OCI-M2 (cell line): Measurements from ENCODE around the gene PRKAG3.
"Not testable (repeated sequence)": the region's sequence is repeated elsewhere in the genome, so short reads cannot be mapped to it uniquely, and the experiment has no call there.

Experiments
- DNase-seq: peaks from one replicate; lab custom pipeline; 2025; ENCODE audit not compliant: unreplicated experiment; lab: John Stamatoyannopoulos, UW

Gene PRKAG3

DNA sequence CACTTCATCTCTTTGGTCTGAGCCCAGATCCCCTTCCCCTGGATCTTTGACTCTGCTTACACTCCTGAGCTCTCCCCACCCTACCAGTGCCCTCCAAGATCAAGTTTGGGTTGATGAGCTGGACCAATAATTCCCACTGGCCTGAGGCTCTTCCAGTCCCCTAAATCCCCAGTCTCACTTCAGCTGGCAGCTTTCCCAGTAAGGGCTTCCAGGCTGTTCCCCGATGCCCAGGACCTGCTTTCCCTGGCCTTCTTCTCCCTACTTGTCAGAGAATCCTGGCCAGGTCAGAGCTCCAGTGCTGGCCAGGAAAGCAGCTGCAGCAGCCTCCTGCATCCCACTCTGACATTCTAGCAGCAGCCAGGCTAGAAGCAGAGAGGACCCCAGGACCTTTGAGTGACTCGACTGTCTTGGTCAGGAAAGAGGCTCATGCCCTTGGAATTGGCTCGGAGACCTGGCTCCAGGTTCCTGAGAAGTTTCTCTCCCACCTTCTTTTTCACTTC, 31.5 kb upstream of the PRKAG3 start:
- no peak for DNase-seq

- DNase-seq = no peak
These were observed 30.2 kb upstream of the PRKAG3 start for GRCh38 chr2:218861645-218862318.

DNA sequence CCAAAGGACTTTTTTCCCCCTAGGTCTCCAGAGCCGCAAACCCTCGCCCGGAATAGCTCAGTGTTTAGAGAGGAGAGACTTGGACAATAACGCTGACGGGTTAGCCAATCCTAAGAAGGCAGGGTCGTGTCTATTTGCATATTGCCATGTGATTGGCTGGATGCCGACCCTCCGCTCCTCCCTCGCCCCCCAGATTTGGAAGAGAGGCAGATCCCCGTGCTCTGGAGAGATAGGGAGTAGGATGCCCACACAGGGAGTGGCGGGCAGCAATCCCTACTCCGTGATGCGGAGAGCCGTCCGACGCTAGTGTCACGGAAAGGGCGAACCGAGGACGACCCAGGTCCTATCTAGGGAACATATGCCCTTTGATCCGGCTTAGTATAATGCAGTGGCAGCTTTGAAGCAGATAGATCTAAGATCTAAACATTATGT, 29.4 kb upstream of the PRKAG3 start:
- DNase-seq = peak; percentile 30

DNA sequence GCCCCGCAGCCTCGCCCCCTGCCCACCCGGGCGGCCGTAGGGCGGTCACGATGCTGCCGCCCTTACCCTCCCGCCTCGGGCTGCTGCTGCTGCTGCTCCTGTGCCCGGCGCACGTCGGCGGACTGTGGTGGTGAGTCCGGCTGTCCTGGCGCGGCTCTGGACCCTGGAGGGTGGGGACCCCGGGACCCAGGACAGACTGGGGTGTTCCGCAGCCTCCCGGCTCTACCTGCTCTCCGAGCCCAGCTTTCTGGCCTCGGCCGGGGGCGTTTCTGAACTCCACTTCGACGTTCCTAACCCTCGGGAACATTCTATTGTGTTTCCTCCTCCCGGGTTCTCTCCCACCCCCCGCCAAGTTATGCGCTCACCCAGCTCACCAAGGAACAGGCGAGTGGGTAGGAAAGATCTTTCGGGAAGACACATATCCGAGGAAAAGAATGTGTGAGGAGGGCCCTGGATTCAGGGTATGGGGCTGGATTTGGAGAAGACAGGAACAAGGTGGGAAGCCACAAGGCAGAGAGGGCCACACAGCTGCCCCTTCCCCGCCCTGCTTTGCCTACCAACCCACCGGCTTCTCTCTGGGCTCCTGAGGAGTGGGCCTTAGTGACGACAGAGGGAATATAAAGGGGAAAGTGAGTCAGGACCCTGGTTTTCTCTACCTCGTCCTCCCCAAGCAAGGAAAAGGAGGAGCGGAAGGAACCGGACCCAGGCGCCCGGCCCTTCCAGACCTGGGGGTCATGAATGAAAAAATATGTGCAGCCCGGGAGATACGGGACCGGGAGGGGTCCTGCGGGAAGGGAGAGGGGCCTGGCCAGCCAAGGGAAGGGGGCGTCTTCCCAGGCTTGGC, 28.6 kb upstream of the PRKAG3 start:
- DNase-seq = no peak

DNA sequence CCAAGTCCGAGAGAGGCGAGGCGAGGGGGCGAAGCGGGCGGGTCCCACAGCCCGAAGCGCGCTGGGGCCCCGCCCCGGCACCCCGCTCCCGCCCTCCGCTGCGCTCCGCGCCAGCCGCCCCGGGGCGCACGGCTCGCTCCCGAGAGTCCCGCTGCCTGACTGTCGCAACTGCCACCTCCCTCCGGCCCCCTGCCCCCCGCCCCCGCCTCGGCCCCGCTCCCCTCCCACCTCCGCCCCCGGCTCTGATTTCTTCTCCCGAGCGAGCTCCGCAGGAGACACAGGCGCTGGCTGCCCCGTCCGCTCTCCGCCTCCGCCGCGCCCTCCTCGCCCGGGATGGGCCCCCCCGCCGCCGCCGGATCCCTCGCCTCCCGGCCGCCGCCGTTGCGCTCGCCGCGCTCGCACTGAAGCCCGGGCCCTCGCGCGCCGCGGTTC, 28.0 kb upstream of the PRKAG3 start, which contains the start of gene WNT6:
Gene WNT6 (plus strand): TSS at position 250 of the 432 bp plus-strand sequence. CDS start 233 bp downstream, outside the sequence.
- DNase-seq = no peak

DNA sequence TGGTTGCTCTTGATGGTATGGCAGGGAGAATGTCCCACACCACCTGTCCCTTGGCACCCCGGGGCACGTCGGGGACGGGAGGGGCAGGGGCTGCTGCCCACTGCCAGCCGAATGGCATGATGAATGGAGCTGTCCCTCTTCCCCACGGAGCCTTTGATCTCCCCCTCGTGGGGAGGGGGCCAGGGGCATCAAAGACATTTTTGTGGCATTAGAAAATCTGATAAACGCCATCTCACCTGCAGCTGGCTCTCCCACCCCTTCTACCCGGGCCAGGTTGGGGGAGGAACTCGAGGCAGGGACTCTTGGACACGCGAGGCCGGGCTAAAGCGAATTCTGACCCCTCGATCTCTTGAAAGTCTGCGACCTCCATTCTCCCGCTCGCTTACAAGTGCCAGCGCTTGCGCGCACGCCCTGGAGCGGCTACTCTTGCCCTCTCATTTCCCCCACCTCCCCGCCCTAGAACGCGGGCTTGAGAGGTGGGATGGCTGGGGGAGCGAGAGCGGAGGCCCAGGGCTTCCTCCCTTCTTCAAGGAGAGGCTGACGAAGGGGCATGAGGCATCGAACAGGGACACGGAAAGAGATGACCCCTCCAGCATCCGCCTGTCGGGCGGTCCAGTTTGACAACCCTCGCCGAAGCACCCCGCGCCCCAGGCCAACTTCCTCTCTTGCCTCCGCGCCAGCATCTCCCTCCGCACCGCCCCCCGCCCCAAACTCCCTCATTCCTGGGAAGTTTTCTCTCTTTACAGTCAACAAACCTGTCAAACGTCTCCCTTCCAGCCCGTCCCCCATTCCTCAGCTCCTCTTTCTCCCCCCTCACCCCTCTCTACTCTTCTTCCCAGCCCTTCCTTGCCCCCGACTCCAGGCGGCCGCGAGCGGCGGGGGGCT, 27.3 kb upstream of the PRKAG3 start:
- no peak for DNase-seq

DNA sequence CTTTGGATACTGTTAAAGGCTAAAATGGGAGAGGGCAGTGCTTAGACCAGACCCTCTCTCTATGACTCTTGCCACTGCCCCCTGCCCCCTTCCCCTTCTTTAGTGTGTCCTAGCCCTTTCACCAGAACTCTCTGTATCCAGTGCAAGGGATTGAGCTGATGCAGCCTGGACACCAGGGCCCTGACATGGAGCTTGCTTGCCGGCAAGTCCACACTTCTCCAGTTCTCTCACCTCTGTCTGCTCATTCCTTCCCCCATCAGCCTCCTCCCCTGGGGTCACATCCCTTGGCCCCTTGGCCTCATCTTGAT, 26.5 kb upstream of the PRKAG3 start:
- DNase-seq = no peak

DNA sequence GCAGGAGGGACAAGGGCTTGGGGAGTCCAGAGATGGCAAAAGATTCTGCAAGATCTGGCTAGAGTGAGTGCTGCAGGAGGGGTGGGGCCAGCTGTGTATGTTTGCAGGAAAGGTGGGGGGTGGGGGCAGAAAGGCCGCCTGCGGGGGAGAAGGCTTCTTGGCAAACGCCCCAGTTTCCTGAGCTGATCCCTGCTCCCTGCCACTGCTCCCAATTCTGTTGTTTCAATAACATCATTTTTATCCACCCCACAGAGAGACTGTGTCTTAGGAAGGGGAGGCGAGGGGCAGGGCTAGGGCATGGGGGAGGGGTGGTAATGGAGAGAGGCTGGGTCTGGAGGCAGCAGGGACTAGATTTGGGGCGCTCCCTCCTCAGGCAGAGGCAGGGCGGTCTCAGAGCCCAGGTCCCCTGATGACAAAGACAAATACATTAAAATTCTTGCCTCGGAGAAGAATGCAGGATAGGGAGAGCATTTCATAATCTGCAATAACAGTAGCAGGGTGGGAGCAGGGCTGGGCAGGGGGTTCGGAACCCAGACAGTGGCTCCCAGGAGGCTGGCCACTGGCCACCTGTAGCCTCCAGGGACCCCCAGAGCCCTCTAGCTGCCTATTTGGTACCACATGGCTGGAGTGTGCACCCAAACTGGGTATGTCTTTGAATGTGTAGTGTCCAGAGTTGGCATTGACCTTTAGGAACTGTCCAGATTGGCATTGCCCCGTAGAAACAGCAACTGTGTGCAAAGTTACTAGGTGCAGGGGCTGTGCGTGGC, 26.0 kb upstream of the PRKAG3 start:
- no peak for DNase-seq

- no peak for DNase-seq
These were observed 25.3 kb upstream of the PRKAG3 start for GRCh38 chr2:218856896-218857243.

DNA sequence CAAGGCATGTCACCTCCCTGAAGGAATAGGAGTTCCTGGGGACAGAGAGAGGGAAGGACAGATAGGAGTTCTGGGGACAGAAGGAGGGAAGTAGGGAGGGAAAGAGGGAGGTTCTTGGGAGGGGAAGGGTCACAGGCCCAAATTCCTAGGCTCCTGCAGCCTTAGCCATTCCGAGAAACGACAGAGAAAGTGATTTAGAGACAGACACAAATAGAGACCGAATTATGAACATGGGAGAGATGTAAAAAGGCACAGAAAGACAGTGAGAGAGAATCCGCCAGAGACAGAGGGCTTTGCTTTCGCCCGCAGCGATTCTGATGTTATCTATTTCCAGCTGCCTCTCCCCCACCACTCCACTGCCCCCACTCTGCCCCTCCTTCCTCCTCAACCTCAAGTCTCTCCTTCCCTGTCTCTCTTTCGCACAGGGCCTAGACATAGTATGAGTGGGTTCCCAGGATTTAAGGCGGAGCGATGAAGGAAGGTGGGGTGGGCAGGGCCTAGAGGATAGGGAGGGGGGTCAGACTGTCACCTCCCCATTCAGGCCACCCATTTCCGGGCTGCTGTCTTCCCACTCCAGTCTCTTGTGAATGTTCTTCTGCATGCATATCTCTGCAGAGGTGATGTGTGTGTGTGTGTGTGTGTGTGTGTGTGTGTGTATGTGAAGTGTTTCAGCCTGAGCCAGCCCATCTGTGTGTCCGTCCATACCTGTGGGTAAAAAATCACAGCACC, 24.7 kb upstream of the PRKAG3 start:
- DNase-seq = no peak

- DNase-seq = no peak
These were observed 23.9 kb upstream of the PRKAG3 start for GRCh38 chr2:218855305-218856166.

- DNase-seq = no peak
These were observed 23.3 kb upstream of the PRKAG3 start for GRCh38 chr2:218854860-218855259.

DNA sequence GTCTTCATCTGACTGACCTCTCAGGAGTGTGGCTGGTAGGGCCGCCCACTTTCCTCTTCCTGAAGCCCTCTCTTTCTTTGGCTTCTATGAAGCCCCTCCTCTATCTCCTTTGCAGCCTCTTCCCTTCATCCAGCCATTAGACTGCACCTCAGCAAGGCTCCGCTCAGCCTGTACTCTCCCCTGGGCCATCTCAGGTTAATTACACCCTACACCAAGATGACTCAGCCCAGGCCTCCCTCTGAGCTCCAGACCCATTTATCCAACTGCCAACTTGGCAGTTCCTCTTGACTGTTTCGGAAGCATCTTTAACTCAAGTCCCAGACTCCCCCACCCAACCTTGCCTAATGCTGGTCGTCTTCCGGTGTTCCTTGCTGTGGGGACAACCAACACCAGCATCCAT, 22.2 kb upstream of the PRKAG3 start:
- no peak for DNase-seq

- DNase-seq = peak; percentile 11
These were observed 21.5 kb upstream of the PRKAG3 start for GRCh38 chr2:218852911-218853667.

DNA sequence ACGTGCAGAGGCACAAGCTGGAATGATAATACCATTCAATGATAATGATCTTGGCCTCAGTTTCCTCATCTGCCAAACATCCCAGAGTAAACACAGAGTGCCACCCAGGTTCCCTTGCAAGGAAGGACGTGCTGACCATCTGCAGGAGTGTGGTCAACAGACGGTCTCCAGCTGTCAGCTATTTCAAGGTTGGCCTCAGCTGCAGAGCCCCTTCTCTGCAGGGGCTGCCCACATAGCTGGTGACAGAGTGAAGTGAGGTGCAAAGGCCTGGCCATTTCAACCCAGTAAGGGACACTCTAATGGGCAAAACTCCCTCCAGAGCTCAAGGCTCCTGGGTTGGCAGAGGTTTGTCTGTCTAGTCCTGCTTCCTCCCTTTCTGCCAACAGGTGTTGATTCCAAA, 19.7 kb upstream of the PRKAG3 start:
- DNase-seq = no peak

- DNase-seq = no peak
These were observed 19.2 kb upstream of the PRKAG3 start for GRCh38 chr2:218850796-218851195.

GRCh38 chr2:218849721-218850120, 18.1 kb upstream of the PRKAG3 start:
- DNase-seq = no peak

DNA sequence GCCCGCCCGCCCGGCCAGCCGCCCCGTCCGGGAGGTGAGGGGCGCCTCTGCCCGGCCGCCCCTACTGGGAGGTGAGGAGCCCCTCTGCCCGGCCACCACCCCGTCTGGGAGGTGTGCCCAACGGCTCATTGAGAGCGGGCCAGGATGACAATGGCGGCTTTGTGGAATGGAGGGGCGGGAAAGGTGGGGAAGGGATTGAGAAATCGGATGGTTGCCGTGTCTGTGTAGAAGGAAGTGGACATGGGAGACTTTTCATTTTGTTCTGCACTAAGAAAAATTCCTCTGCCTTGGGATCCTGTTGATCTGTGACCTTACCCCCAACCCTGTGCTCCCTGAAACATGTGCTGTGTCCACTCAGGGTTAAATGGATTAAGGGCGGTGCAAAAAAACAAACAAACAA, 15.4 kb upstream of the PRKAG3 start:
- DNase-seq = not testable (repeated sequence)
